Measurements from ENCODE around the gene CNN2. TPM values are rescaled to one million over a fixed set of nuclear protein-coding genes. Genes with fewer than 3 reads are reported as not detected.

CNN2 gene
- total and polyA plus RNA-seq, 2 of the 4 experiments (the other 2 are of a cell fraction), result 272 to 395 TPM

- no peak for ATAC-seq (ENCODE audit: low read depth)
- Histone ChIP-seq H2BK5ac (ENCODE audit: low read depth, low read length, poor library complexity, severe bottlenecking) (no peak overlapping the region), H2BK20ac (ENCODE audit: low read depth, low read length) (no peak overlapping the region), H3K27ac (ENCODE audit: insufficient read depth, low read length) (no peak overlapping the region), H2AK5ac (ENCODE audit: low read depth, low read length) (no peak overlapping the region), H2AFZ (replicated peaks; ENCODE audit: low read length, poor library complexity) (no peak overlapping the region), H3K56ac (ENCODE audit: extremely low read depth, insufficient read depth, low read length) (no peak overlapping the region), H3K4me3 (ENCODE audit: insufficient read depth, low read depth, low read length) (no peak overlapping the region), H3K9ac (ENCODE audit: low read depth, low read length) (no peak overlapping the region), H3K14ac (replicated peaks; ENCODE audit: low read depth, low read length) (no peak overlapping the region), H4K5ac (ENCODE audit: low read depth, low read length) (no peak overlapping the region), H3K4me1 (ENCODE audit: control insufficient read depth, insufficient read depth, low read length) (peaks cover 5% of the 10 kb centered on the region), H3K9me3 (ENCODE audit: control insufficient read depth, insufficient read depth, low read length) (no peaks in the 10 kb centered on the region), H3K27me3 (ENCODE audit: control insufficient read depth, insufficient read depth, low read length) (peaks cover 27% of the 10 kb centered on the region), H3K36me3 (ENCODE audit: control insufficient read depth, insufficient read depth, low read length) (peaks cover 34% of the 10 kb centered on the region), H2BK15ac (ENCODE audit: low read depth, low read length) (no peak overlapping the region), H4K91ac (ENCODE audit: insufficient read depth, low read depth, low read length) (no peak overlapping the region), H3K9me1 (ENCODE audit: insufficient read depth, low read length) (no peaks in the 10 kb centered on the region), H2AK9ac (replicated peaks; ENCODE audit: low read depth, low read length, poor library complexity) (no peak overlapping the region), H3K18ac (ENCODE audit: low read depth, low read length) (no peak overlapping the region), H2BK120ac (ENCODE audit: low read depth, low read length) (no peak overlapping the region), H3K4ac (ENCODE audit: low read depth, low read length) (no peak overlapping the region), H3K23ac (ENCODE audit: low read depth, low read length) (no peak overlapping the region), H3K79me1 (ENCODE audit: low read depth in 1 of 2, low read length in 2 of 2) (no peaks in the 10 kb centered on the region; a peak in 1 of 4 replicates), H4K20me1 (ENCODE audit: insufficient read depth, low read length) (peaks cover 1% of the 10 kb centered on the region; the same call in 1 of the 2 replicates), H4K8ac (ENCODE audit: low read depth in 2 of 2, low read length in 2 of 2) (no peak overlapping the region), H3K4me2 (ENCODE audit: low read depth, low read length) (no peak overlapping the region)
- dilution Hi-C loops (cut with HindIII; ENCODE audit: low sequenced_read_pairs, unreplicated experiment) (no loop called here), intact Hi-C loops (cut with micrococcal nuclease) (no loop called here), in situ Hi-C loops (cut with MboI; ENCODE audit: low sequenced_read_pairs) (no loop called here)
- ChIA-PET POLR2A (ENCODE audit: unreplicated experiment) (no interaction called here), CTCF (no interaction called here)
- WGBS, 2 experiments (ENCODE audit: extremely low coverage in 2 of 2, insufficient read length in 1 of 2), result 93% methylated on average over 26 of the region's 43 CpGs; no CpG with 5 or more reads in 1 of the 2 experiments
- no TSS peak for BruUV-seq (replicated peaks)
- no peak for DNase-seq
- TF ChIP-seq CTCF (conservative IDR thresholded peaks at IDR 0.05; ENCODE audit: low read depth, low read length) (no peak), BHLHE40 (IDR thresholded peaks at IDR 0.05; ENCODE audit: low read depth, low read length) (no peak), USF2 (IDR thresholded peaks at IDR 0.05; ENCODE audit: low read depth, low read length) (no peak)
These were observed 32.5 kb upstream of the CNN2 start for GRCh38 chr19:993831-994393.
